Measurements from ENCODE around the gene IL3.
A peak's percentile ranks its signal among the peaks of the same experiment; 100 is the strongest.

IL3 gene

GRCh38 chr5:132065951-132066701 is 5.7 kb downstream of the IL3 start:
- Histone ChIP-seq H3K18ac (ENCODE audit: low read length) (peak overlapping the region; percentile 42), H3K4me2 (ENCODE audit: insufficient read depth, low read length, poor library complexity, severe bottlenecking) (no peak overlapping the region), H3K27me3 (ENCODE audit: control insufficient read depth in 3 of 3, insufficient read depth in 3 of 3, low read depth in 1 of 3, low read length in 3 of 3) (no peaks in the 10 kb centered on the region), H3K23ac (ENCODE audit: low read depth, low read length, poor library complexity) (no peak overlapping the region), H2AFZ (ENCODE audit: low read length) (no peak overlapping the region), H3K9me3 (replicated peaks in 1 of 2; ENCODE audit: control insufficient read depth in 2 of 2, insufficient read depth in 1 of 2, low read depth in 1 of 2, low read length in 2 of 2) (no peaks in the 10 kb centered on the region), H2AK5ac (ENCODE audit: low read depth, low read length) (no peak overlapping the region), H3K4ac (ENCODE audit: low read length) (no peak overlapping the region), H3K14ac (ENCODE audit: low read length) (no peak overlapping the region), H4K8ac (ENCODE audit: low read depth, low read length) (no peak overlapping the region), H2BK5ac (ENCODE audit: low read length) (no peak overlapping the region), H3K36me3 (replicated peaks in 1 of 2; ENCODE audit: control insufficient read depth in 2 of 2, insufficient read depth in 2 of 2, low read length in 2 of 2) (no peaks in the 10 kb centered on the region), H3K27ac (replicated peaks; ENCODE audit: low read length) (no peak overlapping the region), H3K79me1 (ENCODE audit: low read depth, low read length) (no peaks in the 10 kb centered on the region), H3K9ac (ENCODE audit: low read depth, low read length, poor library complexity) (peak overlapping the region; percentile 22), H2BK120ac (ENCODE audit: low read depth, low read length) (no peak overlapping the region), H2BK15ac (ENCODE audit: low read length) (no peak overlapping the region), H4K91ac (ENCODE audit: low read depth, low read length, poor library complexity) (no peak overlapping the region), H3K4me3 (ENCODE audit: low read length in 2 of 2) (no peak overlapping the region), H2BK12ac (ENCODE audit: low read length) (peak overlapping the region; percentile 78), H3K4me1 (ENCODE audit: control insufficient read depth in 2 of 2, insufficient read depth in 1 of 2, low read depth in 1 of 2, low read length in 2 of 2) (no peaks in the 10 kb centered on the region)
- no peak for DNase-seq (ENCODE audit: low spot score)
- WGBS, 2 donors (ENCODE audit: extremely low coverage in 2 of 2, insufficient read length in 2 of 2, insufficient replicate concordance in 1 of 2) = no CpG with 5 or more reads among the region's 13 CpGs

GRCh38 chr5:132066871-132067270 is 6.4 kb downstream of the IL3 start:
- Histone ChIP-seq H4K8ac (ENCODE audit: low read depth, low read length) (no peak overlapping the region), H2AK5ac (ENCODE audit: low read depth, low read length) (no peak overlapping the region), H3K4ac (ENCODE audit: low read length) (no peak overlapping the region), H3K36me3 (replicated peaks in 1 of 2; ENCODE audit: control insufficient read depth in 2 of 2, insufficient read depth in 2 of 2, low read length in 2 of 2) (no peaks in the 10 kb centered on the region), H3K4me1 (ENCODE audit: control insufficient read depth in 2 of 2, insufficient read depth in 1 of 2, low read depth in 1 of 2, low read length in 2 of 2) (no peaks in the 10 kb centered on the region), H3K4me2 (ENCODE audit: insufficient read depth, low read length, poor library complexity, severe bottlenecking) (no peak overlapping the region), H3K23ac (ENCODE audit: low read depth, low read length, poor library complexity) (peak overlapping the region; percentile 20), H3K27ac (replicated peaks; ENCODE audit: low read length) (no peak overlapping the region), H2BK12ac (ENCODE audit: low read length) (no peak overlapping the region), H4K91ac (ENCODE audit: low read depth, low read length, poor library complexity) (no peak overlapping the region), H3K4me3 (ENCODE audit: low read length in 2 of 2) (no peak overlapping the region), H3K18ac (ENCODE audit: low read length) (no peak overlapping the region), H3K14ac (ENCODE audit: low read length) (no peak overlapping the region), H2BK120ac (ENCODE audit: low read depth, low read length) (no peak overlapping the region), H2BK5ac (ENCODE audit: low read length) (no peak overlapping the region), H3K27me3 (ENCODE audit: control insufficient read depth in 3 of 3, insufficient read depth in 3 of 3, low read depth in 1 of 3, low read length in 3 of 3) (no peaks in the 10 kb centered on the region), H2BK15ac (ENCODE audit: low read length) (no peak overlapping the region), H3K79me1 (ENCODE audit: low read depth, low read length) (no peaks in the 10 kb centered on the region), H2AFZ (ENCODE audit: low read length) (no peak overlapping the region), H3K9ac (ENCODE audit: low read depth, low read length, poor library complexity) (no peak overlapping the region), H3K9me3 (replicated peaks in 1 of 2; ENCODE audit: control insufficient read depth in 2 of 2, insufficient read depth in 1 of 2, low read depth in 1 of 2, low read length in 2 of 2) (no peaks in the 10 kb centered on the region)
- WGBS, 2 donors (ENCODE audit: extremely low coverage in 2 of 2, insufficient read length in 2 of 2, insufficient replicate concordance in 1 of 2) = no CpG with 5 or more reads among the region's 4 CpGs
- DNase-seq (ENCODE audit: low spot score) = no peak

DNA sequence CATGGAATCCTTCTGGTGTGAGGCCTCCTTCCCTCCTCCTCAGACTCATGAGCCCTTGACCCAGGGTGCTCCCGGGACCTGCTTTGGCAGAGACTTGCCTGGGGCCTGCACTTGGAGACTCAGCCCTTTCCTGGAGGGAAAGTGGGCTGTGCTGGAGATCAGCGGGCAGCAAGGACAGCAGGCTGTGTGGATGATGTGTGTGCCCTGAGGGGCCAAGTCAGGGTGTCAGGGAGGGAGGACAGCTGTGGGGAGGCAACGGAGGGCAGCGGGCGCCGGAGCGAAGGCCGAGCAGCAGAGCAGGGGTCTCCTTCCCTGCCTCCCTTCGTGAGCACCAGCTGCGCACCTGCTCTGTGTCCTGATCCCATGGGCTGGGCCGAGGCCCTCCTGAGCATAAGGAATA is 7.0 kb downstream of the IL3 start:
- no peak overlapping the region for H3K9ac ChIP-seq (ENCODE audit: low read depth, low read length, poor library complexity)
- H2BK12ac ChIP-seq (ENCODE audit: low read length) = no peak overlapping the region
- H2BK15ac ChIP-seq (ENCODE audit: low read length) = no peak overlapping the region
- H4K8ac ChIP-seq (ENCODE audit: low read depth, low read length) = no peak overlapping the region
- no peak overlapping the region for H3K4me2 ChIP-seq (ENCODE audit: insufficient read depth, low read length, poor library complexity, severe bottlenecking)
- WGBS, 2 donors (ENCODE audit: extremely low coverage in 2 of 2, insufficient read length in 2 of 2, insufficient replicate concordance in 1 of 2) = no CpG with 5 or more reads among the region's 11 CpGs
- H3K4me3 ChIP-seq (ENCODE audit: low read length in 2 of 2) = no peak overlapping the region
- H2AFZ ChIP-seq (ENCODE audit: low read length) = no peak overlapping the region
- H4K91ac ChIP-seq (ENCODE audit: low read depth, low read length, poor library complexity) = no peak overlapping the region
- no peaks in the 10 kb centered on the region for H3K27me3 ChIP-seq (ENCODE audit: control insufficient read depth in 3 of 3, insufficient read depth in 3 of 3, low read depth in 1 of 3, low read length in 3 of 3)
- H3K14ac ChIP-seq (ENCODE audit: low read length) = no peak overlapping the region
- no peak for DNase-seq (ENCODE audit: low spot score)
- no peak overlapping the region for H2AK5ac ChIP-seq (ENCODE audit: low read depth, low read length)
- no peaks in the 10 kb centered on the region for H3K4me1 ChIP-seq (ENCODE audit: control insufficient read depth in 2 of 2, insufficient read depth in 1 of 2, low read depth in 1 of 2, low read length in 2 of 2)
- no peaks in the 10 kb centered on the region for H3K9me3 ChIP-seq (replicated peaks in 1 of 2; ENCODE audit: control insufficient read depth in 2 of 2, insufficient read depth in 1 of 2, low read depth in 1 of 2, low read length in 2 of 2)
- H3K18ac ChIP-seq (ENCODE audit: low read length) = no peak overlapping the region
- H3K23ac ChIP-seq (ENCODE audit: low read depth, low read length, poor library complexity) = no peak overlapping the region
- H3K27ac ChIP-seq (replicated peaks; ENCODE audit: low read length) = no peak overlapping the region
- no peak overlapping the region for H2BK5ac ChIP-seq (ENCODE audit: low read length)
- H3K36me3 ChIP-seq (replicated peaks in 1 of 2; ENCODE audit: control insufficient read depth in 2 of 2, insufficient read depth in 2 of 2, low read length in 2 of 2) = no peaks in the 10 kb centered on the region
- no peak overlapping the region for H2BK120ac ChIP-seq (ENCODE audit: low read depth, low read length)
- no peak overlapping the region for H3K4ac ChIP-seq (ENCODE audit: low read length)
- H3K79me1 ChIP-seq (ENCODE audit: low read depth, low read length) = no peaks in the 10 kb centered on the region

GRCh38 chr5:132067941-132068808 is 7.7 kb downstream of the IL3 start:
- Histone ChIP-seq H2AFZ (ENCODE audit: low read length) (no peak overlapping the region), H3K36me3 (replicated peaks in 1 of 2; ENCODE audit: control insufficient read depth in 2 of 2, insufficient read depth in 2 of 2, low read length in 2 of 2) (no peaks in the 10 kb centered on the region), H4K91ac (ENCODE audit: low read depth, low read length, poor library complexity) (no peak overlapping the region), H3K9ac (ENCODE audit: low read depth, low read length, poor library complexity) (no peak overlapping the region), H3K4me1 (ENCODE audit: control insufficient read depth in 2 of 2, insufficient read depth in 1 of 2, low read depth in 1 of 2, low read length in 2 of 2) (no peaks in the 10 kb centered on the region), H4K8ac (ENCODE audit: low read depth, low read length) (no peak overlapping the region), H2BK12ac (ENCODE audit: low read length) (no peak overlapping the region), H3K4me2 (ENCODE audit: insufficient read depth, low read length, poor library complexity, severe bottlenecking) (no peak overlapping the region), H3K79me1 (ENCODE audit: low read depth, low read length) (no peaks in the 10 kb centered on the region), H2AK5ac (ENCODE audit: low read depth, low read length) (no peak overlapping the region), H3K14ac (ENCODE audit: low read length) (no peak overlapping the region), H3K23ac (ENCODE audit: low read depth, low read length, poor library complexity) (no peak overlapping the region), H3K18ac (ENCODE audit: low read length) (no peak overlapping the region), H2BK5ac (ENCODE audit: low read length) (no peak overlapping the region), H2BK120ac (ENCODE audit: low read depth, low read length) (no peak overlapping the region), H3K4me3 (ENCODE audit: low read length in 2 of 2) (no peak overlapping the region), H2BK15ac (ENCODE audit: low read length) (no peak overlapping the region), H3K27me3 (ENCODE audit: control insufficient read depth in 3 of 3, insufficient read depth in 3 of 3, low read depth in 1 of 3, low read length in 3 of 3) (no peaks in the 10 kb centered on the region), H3K9me3 (replicated peaks in 1 of 2; ENCODE audit: control insufficient read depth in 2 of 2, insufficient read depth in 1 of 2, low read depth in 1 of 2, low read length in 2 of 2) (no peaks in the 10 kb centered on the region), H3K4ac (ENCODE audit: low read length) (no peak overlapping the region), H3K27ac (replicated peaks; ENCODE audit: low read length) (no peak overlapping the region)
- no peak for DNase-seq (ENCODE audit: low spot score)
- WGBS, 2 donors (ENCODE audit: extremely low coverage in 2 of 2, insufficient read length in 2 of 2, insufficient replicate concordance in 1 of 2) = no CpG with 5 or more reads among the region's 13 CpGs
